Anterior cingulate cortex (tissue), 58 donors: ENCODE data around the gene CFP.

ENCODE experiments used
- DNase-seq, 58 donors: peaks; one replicate each; lab custom pipeline; 2025; lab: John Stamatoyannopoulos, UW

CFP gene

DNA sequence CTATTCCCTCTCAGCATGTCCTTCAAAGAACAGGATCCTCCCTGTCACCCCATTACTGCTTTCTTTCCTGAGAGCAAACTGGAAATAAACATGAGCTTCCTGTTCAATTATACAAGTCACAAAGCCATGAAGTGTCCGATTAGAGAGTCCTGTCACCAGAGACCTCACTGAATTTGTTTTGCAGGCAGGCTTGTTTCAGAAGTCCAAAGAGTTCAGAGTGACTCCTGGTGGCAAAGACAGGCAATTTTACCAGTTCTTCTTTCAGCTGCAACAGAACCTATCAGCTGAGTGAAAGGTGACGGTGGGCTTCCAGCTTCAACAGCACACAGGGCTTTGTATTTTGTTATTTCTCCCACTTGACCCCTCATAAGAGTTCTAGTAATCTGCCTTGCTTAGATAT lies 14.2 kb upstream of the CFP start:
- DNase-seq, result no peak

DNA sequence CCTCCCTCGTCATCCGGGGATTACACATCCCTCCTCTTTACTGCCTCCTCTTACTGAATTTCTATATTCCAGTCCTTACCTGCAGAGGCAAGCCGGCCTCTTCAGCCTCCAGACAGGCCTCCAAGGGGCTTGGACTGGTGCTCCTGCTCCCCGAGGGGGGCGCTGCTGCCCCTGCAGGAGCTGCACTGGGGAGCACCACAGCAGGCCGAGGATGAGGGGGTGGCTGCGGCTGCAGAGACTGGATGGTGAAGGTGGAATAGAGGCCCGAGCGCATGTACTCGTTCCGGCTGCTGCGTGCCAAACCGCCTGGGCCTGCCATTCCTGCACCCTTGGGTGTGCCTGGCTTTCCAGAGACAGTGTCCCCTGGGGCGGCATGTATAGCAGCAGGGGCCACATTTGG lies 9.1 kb upstream of the CFP start:
- no peak for DNase-seq

DNA sequence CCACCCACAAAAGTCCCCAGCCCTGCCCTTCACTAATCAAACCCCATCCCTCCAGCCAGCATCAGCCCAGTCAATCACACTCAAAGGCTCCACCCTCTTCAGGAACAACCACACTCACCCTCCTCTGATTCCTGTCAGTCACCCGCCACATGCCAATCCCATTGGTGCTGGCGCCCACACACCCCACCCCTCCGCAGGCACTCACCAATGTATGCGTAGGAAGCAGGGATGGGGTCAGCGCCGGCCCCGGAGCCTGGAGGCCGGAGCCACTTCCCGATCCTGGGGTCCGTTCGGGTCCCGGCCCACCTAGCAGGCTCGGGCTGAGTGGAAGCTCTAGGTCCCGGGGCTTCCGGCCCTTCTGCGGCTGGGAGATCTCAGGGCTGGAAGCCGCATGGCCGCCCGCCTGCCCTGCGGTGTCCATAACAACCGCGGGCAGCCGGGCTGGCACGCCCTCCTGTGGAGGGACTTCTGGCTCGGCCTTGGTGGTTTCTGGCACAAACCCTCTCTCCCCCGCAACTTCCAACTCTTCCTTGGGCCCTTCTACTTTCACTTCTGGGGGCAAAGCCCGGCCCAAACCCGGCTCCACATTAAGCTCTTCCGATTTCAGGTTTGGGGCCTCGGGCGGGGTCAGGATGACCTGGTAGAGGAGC lies 7.9 kb upstream of the CFP start:
- peak in 37 of 58 donors; percentile 1 to 68 (median 23) for DNase-seq

DNA sequence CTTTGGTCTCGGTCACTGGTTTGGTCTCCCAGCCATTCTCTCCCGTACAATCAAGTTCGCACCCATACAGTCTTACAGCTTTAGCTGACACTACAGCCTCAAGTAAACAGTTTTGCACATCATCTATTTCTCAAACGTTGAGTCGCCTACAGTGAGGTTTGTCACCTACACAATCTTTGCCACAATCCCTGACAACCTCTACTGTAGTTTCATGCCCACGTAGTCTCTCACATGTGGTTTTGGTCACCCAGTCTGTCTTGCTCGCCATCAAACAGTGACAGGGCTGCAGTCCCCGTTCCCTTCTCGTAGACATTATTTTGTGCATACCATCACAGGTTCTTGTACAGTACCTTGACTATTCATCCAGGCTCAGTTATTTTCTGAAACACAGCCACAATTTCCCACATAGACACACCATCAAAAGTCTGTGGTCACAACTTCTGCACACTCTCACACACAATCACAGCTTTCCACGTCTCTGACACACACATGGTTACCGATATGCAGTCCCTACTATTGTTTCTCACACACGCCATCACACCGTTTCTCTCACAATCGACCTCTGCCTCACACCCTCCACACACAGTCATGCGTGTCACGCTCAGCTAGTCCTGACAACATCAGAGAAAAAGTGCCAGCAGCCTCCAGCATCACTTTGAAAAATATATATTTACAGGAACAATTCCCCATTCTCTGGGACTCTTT lies 5.3 kb upstream of the CFP start:
- DNase-seq, result no peak

DNA sequence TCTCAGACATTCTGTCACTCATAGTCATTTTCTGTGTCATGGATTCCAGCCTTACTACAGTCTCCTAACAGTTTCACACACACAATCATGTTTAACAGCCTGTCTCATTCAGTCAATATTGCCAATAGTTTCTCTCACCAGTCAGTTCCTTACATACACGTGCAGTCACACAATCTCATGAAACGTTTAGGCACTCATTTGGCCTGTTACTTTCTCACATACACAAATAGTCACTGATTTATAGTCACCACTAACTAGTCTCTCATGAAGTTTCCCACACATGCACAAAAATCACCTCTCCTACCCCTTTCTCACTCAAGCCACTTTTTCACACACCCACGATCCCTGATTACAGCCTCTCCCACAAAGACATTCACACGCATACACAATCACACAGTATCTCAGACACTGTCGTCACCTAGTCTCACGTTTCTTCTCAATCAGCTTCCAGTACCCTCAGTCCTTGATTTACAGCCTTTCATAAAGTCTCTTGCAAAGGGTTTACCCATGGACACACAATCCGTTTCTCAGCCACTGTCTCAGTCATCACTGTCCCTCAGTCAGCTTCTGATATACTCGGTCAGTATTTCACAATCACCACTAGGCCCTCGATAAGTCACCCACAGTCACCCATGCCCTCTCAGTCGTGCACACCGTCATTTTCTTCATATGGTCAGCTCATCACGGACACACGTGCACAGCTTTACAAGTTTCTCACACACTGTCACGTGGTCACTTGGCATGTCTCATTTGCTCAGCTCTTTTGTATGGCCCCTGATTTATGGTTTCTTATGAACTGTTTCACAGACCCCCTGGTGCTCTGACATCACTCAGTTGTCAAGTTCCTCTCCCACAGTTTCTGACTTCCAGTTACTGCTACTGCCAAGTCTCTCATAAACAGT lies 4.2 kb upstream of the CFP start:
- no peak for DNase-seq

DNA sequence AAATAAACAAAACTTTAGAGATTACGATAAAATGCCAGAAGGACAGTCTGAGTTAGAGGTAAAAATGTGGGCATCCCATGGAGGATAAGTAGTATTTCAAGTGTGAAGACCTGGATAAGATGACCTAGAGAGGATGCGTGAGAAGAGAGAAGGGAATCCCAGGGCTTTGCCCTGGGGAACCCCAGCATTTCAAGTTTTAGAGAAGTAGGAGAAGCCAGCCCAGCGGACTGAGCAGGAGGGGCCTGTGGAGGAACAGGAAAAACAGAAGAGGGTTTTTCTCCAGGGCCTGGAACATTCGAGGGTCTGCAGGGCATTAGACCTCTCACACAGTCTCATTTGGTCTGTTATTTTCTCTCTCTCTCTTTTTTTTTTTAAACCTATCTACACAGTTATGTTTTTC lies 2.9 kb upstream of the CFP start:
- no peak for DNase-seq

DNA sequence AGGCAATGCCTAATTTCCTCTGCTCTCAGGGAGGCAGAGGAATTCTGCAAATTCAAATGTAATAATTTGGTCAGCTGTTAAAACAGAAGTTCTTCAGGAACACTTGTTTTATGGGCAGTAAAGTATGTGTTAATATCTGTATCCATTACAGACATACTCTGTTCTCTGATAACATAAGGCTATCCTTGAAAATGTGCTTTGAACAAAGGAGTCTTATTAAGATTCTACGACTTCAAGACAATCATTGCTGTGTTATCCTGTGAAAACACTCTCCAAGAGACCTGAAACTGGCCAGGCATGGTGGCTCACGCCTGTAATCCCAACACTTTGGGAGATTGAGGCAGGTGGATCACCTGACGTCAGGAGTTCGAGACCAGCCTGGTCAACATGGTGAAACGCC lies 1.9 kb upstream of the CFP start:
- DNase-seq, result no peak

DNA sequence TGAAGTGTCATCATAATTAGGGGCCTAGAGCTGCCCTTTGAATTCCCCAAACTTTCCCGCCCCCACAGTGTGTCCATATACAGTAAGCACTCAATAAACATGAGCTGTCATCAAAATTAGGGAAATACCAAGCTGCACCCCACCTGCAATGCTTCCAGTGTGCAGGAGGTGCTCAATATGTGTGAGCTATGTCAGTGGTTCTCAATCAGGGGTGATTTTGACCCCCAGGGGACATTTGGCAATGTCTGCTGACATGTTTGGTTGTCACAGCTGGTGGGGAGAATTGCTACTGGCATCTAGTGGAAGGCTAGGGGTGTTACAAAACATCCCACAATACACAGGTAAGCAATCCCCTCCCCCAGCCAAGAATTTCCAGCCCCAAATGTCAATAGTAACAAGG lies 748 bp downstream of the CFP start:
- DNase-seq, result no peak

DNA sequence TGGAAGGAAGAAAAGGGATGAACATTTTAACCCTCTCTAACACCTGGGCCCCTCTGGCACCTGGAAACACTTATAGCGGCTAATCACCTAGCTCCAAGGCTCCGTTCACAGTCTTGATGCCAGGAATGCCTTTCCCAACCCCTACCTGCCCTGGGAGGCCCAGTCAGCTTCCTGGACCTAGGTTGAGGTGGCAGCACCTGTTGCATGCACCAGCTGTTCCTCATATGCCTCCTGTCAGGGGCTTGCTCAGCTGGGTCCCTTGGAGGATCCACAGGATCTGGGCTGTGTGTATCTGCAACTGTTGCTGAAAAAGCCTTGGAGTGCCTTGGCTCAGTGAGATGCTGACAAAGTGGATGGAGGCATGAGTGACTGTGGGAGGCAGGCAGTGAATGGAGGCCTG lies 4.4 kb downstream of the CFP start:
- DNase-seq, result no peak

DNA sequence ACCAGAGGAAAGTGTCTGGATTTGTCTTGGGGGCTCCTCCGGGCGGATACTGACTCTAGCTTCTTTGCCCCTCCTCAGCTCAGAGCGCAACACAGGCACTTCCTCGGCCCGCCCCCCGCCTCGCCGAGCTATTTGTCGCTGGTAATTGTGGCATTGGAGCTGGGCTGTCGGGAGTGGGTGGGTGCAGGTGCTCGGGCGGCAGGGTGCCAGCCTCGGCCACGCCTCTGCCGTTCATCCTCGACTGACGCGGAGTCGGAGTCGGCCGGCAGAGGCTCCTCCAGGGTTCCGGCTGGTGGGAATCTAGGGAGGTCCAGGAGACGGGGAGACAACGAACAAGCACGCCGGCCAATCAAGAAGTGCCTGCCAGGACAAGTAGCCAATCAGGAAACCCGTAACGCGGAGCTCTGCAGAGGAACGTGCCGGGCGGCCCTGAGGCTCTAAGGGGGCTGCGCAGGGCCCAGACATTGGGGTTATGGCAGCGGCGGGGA lies 6.1 kb downstream of the CFP start:
- peak in 54 of 58 donors; percentile 3 to 82 (median 46) for DNase-seq

DNA sequence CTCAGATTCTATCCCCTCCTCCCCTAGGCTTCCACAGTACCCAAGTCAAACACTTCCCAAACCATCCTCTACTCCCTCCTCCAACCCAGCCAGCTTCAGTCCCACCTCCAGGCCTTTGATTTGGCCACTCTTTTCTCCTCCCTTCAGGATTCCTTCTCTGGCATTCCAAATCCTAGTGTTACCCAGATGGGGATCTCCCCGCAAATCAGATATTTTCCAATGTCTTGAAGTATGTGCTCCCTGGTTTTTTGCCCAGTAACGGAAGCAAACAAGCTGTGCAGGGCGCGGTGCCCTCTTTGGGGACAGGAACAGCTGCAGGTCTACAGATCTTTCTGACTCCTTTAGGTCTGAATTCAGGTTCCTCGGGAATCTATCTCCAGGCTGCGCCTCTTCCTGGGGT lies 7.9 kb downstream of the CFP start:
- no peak for DNase-seq

DNA sequence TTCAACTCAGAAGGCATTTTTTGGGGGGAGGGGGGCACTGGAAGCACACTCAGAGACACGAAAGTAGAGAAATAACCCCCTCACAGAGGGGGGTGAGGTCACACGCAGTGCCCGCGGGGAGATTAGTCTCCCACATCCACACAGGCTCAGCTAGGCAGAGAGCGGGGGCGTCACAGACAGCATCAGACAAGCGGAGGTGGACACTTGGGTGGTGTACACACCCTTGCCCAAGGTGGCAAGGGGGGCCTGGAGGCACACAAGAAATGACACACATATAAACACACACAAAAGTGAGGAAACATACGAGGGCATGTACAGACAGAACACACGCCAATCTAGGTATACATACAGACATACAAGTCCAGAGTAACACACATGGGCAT lies 9.4 kb downstream of the CFP start:
- no peak for DNase-seq

DNA sequence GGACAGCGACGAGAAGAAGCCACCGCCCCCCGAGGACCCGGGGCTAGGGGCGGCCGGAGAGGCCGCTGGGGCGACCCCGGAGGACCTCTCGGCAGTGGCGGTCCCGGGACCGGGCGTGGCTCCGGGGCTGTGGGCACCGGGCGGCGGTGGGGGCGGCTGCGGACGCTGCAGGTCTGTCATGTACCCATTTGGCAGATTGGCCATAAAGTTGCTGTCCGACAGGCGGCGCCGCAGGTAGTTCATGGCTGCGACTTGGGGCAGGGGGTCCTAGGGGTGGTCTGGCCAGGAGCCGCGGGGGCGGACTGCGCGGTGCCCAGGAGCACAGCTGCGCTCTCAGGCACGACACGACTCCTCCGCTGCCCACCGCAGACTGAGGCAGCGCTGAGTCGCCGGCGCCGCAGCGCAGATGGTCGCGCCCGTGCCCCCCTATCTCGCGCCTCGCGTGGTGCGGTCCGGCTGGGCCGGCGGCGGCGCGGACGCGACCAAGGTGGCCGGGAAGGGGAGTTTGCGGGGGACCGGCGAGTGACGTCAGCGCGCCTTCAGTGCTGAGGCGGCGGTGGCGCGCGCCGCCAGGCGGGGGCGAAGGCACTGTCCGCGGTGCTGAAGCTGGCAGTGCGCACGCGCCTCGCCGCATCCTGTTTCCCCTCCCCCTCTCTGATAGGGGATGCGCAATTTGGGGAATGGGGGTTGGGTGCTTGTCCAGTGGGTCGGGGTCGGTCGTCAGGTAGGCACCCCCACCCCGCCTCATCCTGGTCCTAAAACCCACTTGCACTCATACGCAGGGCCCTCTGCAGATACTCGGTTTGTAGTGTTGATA lies 10.0 kb downstream of the CFP start, which contains the start of gene SYN1:
TSS of gene SYN1 (minus strand) at position 372 of the 817 bp plus-strand sequence. CDS start at position 243, 129 bp downstream.
- DNase-seq, result peak in 56 of 58 donors; percentile 1 to 82 (median 60)

DNA sequence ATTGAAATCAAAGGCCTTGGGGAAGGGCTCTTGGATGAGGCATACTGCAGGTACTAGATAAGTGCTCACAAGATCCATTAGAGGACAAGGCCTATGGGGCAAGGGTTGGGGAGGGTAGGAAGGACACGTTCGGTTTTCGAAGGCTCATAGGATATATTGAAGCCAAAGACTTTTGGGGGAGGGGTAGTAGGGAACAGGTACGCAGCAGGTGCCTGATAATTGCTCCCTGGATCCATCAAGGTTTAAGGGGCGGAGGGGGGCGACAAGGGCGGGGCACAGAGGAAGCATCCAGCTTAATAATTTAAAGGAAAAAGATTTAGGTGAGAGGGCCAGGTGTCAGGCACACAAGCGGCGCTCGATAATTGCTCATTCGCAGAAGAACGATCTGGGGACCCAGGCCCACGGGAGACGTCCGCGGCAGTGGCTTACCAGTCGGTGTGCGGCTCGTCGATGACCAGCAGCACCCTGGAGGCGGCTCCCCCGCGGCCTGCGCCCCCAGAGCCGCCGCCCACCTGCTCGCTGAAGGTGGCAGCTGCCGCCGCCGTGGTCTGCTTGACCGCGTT lies 10.7 kb downstream of the CFP start:
- DNase-seq, result no peak

DNA sequence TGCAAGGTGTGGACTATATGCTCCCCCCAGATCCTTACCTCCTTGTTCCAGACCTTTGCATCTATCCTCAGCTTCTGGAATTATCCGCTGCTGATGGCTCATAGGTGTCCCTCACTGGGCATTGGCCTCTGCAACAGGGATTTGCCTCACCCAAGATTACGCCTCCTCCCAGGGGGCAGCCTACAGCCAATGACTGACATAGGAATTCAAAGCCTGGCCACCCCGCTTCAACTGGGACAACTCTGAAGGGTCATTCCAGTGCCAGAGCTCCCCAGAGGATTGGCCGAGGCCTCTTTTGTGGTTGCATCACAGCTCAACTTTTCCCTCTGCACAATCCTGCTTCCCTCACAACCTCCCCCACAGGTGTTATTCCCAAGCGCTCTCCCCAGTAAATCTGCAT lies 15.1 kb downstream of the CFP start:
- no peak for DNase-seq

DNA sequence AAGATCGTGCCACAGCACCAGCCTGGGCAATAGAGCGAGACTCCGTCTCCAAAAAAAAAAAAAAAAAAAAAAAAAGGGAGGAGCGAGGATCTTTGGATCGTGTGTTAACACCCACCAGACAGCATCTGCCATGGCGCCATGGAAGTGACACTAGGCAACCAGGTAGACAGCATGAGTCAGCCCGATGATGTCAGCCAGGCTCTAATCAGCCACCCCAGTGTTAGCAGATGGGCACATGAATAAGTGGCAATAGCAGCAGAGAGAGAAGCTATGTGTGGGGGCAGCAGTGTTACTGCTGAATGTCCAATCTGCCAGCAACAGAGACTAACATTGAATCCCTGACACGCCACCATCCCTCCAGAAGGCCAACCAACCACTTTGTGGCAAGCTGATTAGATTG lies 16.6 kb downstream of the CFP start:
- DNase-seq, result peak in 20 of 58 donors; percentile 2 to 55 (median 18)

DNA sequence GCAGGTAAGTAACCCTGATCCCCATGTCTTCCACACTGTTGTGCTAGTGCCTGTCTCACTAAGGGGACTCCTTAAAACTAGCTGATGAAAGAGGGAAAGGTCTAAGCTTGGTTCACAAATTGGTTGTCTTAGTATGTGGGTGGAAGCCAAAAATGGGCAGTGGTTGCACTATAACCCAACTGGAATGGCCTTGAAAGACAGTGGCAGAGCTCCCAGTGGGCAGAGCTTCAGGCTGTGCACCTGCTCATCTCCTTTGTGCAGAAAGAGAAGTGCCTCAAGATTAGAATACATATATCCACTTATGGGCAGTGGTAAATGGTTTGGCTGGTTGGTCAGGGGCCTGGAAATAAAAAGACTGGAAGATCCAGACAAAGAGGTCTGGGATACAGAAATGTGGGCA lies 17.3 kb downstream of the CFP start:
- DNase-seq, result no peak

DNA sequence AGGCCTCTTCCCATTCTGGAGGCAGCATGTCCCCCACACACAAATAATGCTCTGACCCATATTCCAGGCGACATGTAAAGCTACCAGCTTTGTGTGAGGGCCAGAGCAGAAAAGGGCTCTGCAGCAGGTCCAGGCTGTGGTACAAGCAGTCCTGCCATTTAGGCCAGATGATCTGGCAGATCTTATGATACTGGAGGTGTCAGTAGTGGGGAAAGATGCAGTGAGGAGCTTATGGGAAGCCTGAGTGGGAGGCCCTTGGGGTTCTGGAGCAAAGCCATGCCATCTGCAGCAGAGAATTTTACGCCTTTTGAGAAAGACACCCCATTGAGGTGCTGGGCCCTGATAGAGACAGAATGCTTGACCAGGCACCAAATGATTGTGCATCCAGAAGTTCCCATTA lies 17.8 kb downstream of the CFP start:
- DNase-seq, result peak in 1 of 58 donors; percentile 0

DNA sequence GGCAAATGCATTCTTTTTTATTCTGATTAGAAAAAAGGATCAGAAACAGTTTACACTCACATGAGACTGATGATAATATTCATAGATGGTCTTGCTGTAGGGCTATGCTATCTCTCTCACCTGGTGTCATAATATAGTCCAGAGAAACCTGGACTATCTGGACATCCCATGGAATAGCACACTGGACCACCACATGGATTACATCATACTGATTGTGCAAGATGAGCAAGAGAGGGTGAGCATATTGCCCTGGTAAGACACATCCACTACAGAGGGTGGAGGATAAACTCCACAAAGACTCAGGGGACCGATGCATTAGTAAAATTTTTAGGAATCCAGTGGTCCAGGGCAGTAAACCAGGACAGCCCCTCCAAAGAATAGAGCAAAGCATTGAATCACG lies 18.2 kb downstream of the CFP start:
- DNase-seq, result no peak

DNA sequence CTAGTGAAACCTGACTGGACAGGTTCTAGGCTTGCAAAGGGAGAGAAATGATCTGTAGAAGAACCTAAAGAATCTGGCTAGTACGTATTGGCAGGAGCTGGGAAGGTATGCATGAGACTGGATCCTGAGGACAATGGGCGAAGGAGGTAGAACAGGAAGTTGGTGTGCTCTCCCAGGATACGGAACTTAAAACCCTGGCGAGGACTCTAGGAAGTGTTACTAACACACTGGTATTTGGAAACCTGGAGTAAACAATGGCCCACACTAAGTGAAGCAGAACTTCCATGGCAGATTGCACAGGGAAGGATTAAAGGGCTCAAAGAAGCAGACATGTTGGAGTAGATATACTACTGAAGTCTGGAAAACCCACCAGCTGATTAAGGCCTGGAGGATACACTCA lies 19.2 kb downstream of the CFP start:
- no peak for DNase-seq
